AG09309 (cell line): ENCODE results near the gene PARD6B.
"Not testable (repeated sequence)": the region's sequence is repeated elsewhere in the genome, so short reads cannot be mapped to it uniquely, and the experiment has no call there.

Experiments used
- DNase-seq: peaks from one replicate; pipeline ENCODE4 v3.0.0-alpha.2; 2010; ENCODE audit warnings: low read depth
- H3K4me3 ChIP-seq: 2 replicates; pipeline ENCODE4 v1.5.1; 2011; ENCODE audit warnings: mild to moderate bottlenecking, low read depth, low read length, moderate library complexity; ENCODE audit not compliant: control insufficient read depth
- CTCF ChIP-seq: IDR thresholded peaks from 2 replicates; pipeline ENCODE4 v1.5.1; 2011; ENCODE audit warnings: mild to moderate bottlenecking, low read depth, low read length, inconsistent platforms; ENCODE audit not compliant: insufficient read depth, control insufficient read depth; ENCODE audit errors: missing control alignments

PARD6B gene

GRCh38 chr20:50694379-50695134 lies 36.8 kb upstream of the PARD6B start:
- no peak for DNase-seq
- H3K4me3 ChIP-seq: no peak overlapping the region
- TF ChIP-seq CTCF: no peak

GRCh38 chr20:50695135-50695872 lies 36.1 kb upstream of the PARD6B start:
- DNase-seq: no peak
- H3K4me3 ChIP-seq: no peak overlapping the region
- no peak for TF ChIP-seq CTCF

- DNase-seq, H3K4me3 ChIP-seq: not testable (repeated sequence)
Observed at GRCh38 chr20:50698255-50698654, 33.1 kb upstream of the PARD6B start.

- no peak for DNase-seq
- no peak overlapping the region for H3K4me3 ChIP-seq
- TF ChIP-seq CTCF: no peak
Observed at GRCh38 chr20:50699688-50700087, 31.7 kb upstream of the PARD6B start.

GRCh38 chr20:50701041-50701963 lies 30.1 kb upstream of the PARD6B start:
- no peak overlapping the region for H3K4me3 ChIP-seq
- no peak for TF ChIP-seq CTCF
- no peak for DNase-seq

- not testable (repeated sequence) for H3K4me3 ChIP-seq
Observed at GRCh38 chr20:50703651-50704438, 27.5 kb upstream of the PARD6B start.

GRCh38 chr20:50704514-50704913 lies 26.9 kb upstream of the PARD6B start:
- TF ChIP-seq CTCF: no peak
- no peak for DNase-seq
- no peak overlapping the region for H3K4me3 ChIP-seq

More at GRCh38 chr20:50703651-50704438, 27.5 kb upstream of the PARD6B start:
- DNase-seq: not testable (repeated sequence)
